GM23338 (cell line): Measurements from ENCODE around the gene SPEM1. TPM values are rescaled to one million over a fixed set of nuclear protein-coding genes. Genes with fewer than 3 reads are reported as not detected.

Source experiments
- ATAC-seq: fragments of 200-7000 bp; cut with Tn5 transposase; 3 replicates; pipeline ENCODE4 v1.9.1; 2020
- DNase-seq: peaks from one replicate; pipeline ENCODE4 v3.0.0-alpha.2; 2015; ENCODE audit warnings: low spot score
- H2AFZ ChIP-seq: fragments of 200-600 bp; sonication (generic); 2 replicates; pipeline ENCODE4 v1.8.0; 2016; ENCODE audit warnings: antibody characterized with exemption, mild to moderate bottlenecking, moderate library complexity
- H3F3A ChIP-seq: fragments of 200-600 bp; sonication (generic); replicated peaks from 2 replicates; pipeline ENCODE4 v1.8.0; 2017; ENCODE audit warnings: antibody characterized with exemption, mixed run types, low read depth
- H3K27ac ChIP-seq: fragments of 200-600 bp; sonication (generic); 2 replicates; pipeline ENCODE4 v1.6.1; 2016; ENCODE audit warnings: low read depth
- H3K27me3 ChIP-seq: fragments of 200-600 bp; sonication (generic); 2 replicates; pipeline ENCODE4 v1.8.0; 2016; ENCODE audit warnings: mild to moderate bottlenecking, mixed run types, moderate library complexity; ENCODE audit not compliant: insufficient read depth
- H3K36me3 ChIP-seq: fragments of 200-600 bp; sonication (generic); 2 replicates; pipeline ENCODE4 v1.8.0; 2016; ENCODE audit warnings: mild to moderate bottlenecking; ENCODE audit not compliant: insufficient read depth
- H3K4me1 ChIP-seq: fragments of 200-600 bp; sonication (generic); 2 replicates; pipeline ENCODE4 v1.8.0; 2016; ENCODE audit warnings: mild to moderate bottlenecking, moderate library complexity; ENCODE audit not compliant: insufficient read depth
- H3K4me2 ChIP-seq: fragments of 200-600 bp; sonication (generic); 2 replicates; pipeline ENCODE4 v1.7.1; 2017; ENCODE audit warnings: mixed run types
- H3K4me3 ChIP-seq: fragments of 200-600 bp; sonication (generic); 2 replicates; pipeline ENCODE4 v1.6.1; 2016; ENCODE audit warnings: mixed run types
- H3K79me2 ChIP-seq: fragments of 200-600 bp; sonication (generic); replicated peaks from 2 replicates; pipeline ENCODE4 v1.8.0; 2017; ENCODE audit warnings: mild to moderate bottlenecking; ENCODE audit not compliant: insufficient read depth
- H3K9me2 ChIP-seq: fragments of 200-600 bp; sonication (generic); 2 replicates; pipeline ENCODE4 v1.8.0; 2017; ENCODE audit not compliant: insufficient read depth
- H4K20me1 ChIP-seq: fragments of 200-600 bp; sonication (generic); replicated peaks from 2 replicates; pipeline ENCODE4 v1.8.0; 2017; ENCODE audit warnings: mild to moderate bottlenecking; ENCODE audit not compliant: insufficient read depth
- H3K27ac Mint-ChIP-seq: 2 replicates; pipeline ENCODE4 v1.8.0; 2020; ENCODE audit warnings: inconsistent platforms, mild to moderate bottlenecking, moderate library complexity, mixed read lengths
- H3K27me3 Mint-ChIP-seq: 3 replicates; pipeline ENCODE4 v1.8.0; 2022; ENCODE audit warnings: low read depth, mild to moderate bottlenecking, moderate library complexity, mixed read lengths, inconsistent platforms; ENCODE audit not compliant: insufficient read depth, poor library complexity
- H3K36me3 Mint-ChIP-seq: 3 replicates; pipeline ENCODE4 v1.8.0; 2021; ENCODE audit warnings: low read depth, mild to moderate bottlenecking, inconsistent platforms, moderate library complexity, mixed read lengths
- H3K4me1 Mint-ChIP-seq: 3 replicates; pipeline ENCODE4 v1.8.0; 2020; ENCODE audit warnings: mild to moderate bottlenecking, inconsistent platforms, mixed read lengths
- H3K4me3 Mint-ChIP-seq: 3 replicates; pipeline ENCODE4 v1.8.0; 2021; ENCODE audit warnings: moderate library complexity, mild to moderate bottlenecking, inconsistent platforms, mixed read lengths
- H3K9me3 Mint-ChIP-seq: 3 replicates; pipeline ENCODE4 v1.8.0; 2020; ENCODE audit warnings: moderate library complexity, mild to moderate bottlenecking, inconsistent platforms, mixed read lengths
- CTCF ChIP-seq, 2 experiments: fragments of 200-600 bp in 1 of 2; sonication (generic) in 1 of 2; conservative IDR thresholded peaks; 2 replicates each; pipeline versions ENCODE4 v1.5.1 to v1.6.1; 2016 to 2017; ENCODE audit warnings: antibody characterized with exemption in 2 of 2, low read depth in 2 of 2, mild to moderate bottlenecking in 2 of 2, moderate library complexity in 1 of 2
- EZH2 ChIP-seq: fragments of 200-600 bp; sonication (generic); IDR thresholded peaks from one replicate; pipeline ENCODE4 v1.8.0; 2017; ENCODE audit warnings: antibody characterized with exemption, mild to moderate bottlenecking, low read depth; ENCODE audit not compliant: unreplicated experiment
- EZH2phosphoT487 ChIP-seq: fragments of 200-600 bp; sonication (generic); IDR thresholded peaks from one replicate; pipeline ENCODE4 v1.8.1; 2018; ENCODE audit warnings: antibody characterized with exemption; ENCODE audit not compliant: unreplicated experiment
- JUNB ChIP-seq: IDR thresholded peaks from one replicate; pipeline ENCODE4 v1.6.1; 2016; ENCODE audit warnings: antibody characterized with exemption; ENCODE audit not compliant: unreplicated experiment
- NANOG ChIP-seq: IDR thresholded peaks from 2 replicates; pipeline ENCODE4 v1.6.1; 2016; ENCODE audit warnings: antibody characterized with exemption, borderline replicate concordance
- STAT1 ChIP-seq: IDR thresholded peaks from one replicate; pipeline ENCODE4 v1.6.1; 2016; ENCODE audit warnings: antibody characterized with exemption; ENCODE audit not compliant: unreplicated experiment
- ZNF114 ChIP-seq: fragments of 250-450 bp; sonication (Bioruptor Pico); IDR thresholded peaks from 2 replicates; pipeline ENCODE4 v1.5.0; 2020; ENCODE audit warnings: mild to moderate bottlenecking, moderate library complexity
- ZNF331 ChIP-seq: fragments of 250-450 bp; sonication (Bioruptor Pico); IDR thresholded peaks from 2 replicates; pipeline ENCODE4 v1.5.0; 2020; ENCODE audit warnings: low read depth, mild to moderate bottlenecking, moderate library complexity
- ZNF462 ChIP-seq: fragments of 250-450 bp; sonication (Bioruptor Pico); IDR thresholded peaks from 2 replicates; pipeline ENCODE4 v1.5.0; 2020; ENCODE audit warnings: mild to moderate bottlenecking, moderate library complexity
- polyA plus RNA-seq: library from polyadenylated mRNA; unstranded; fragments of >200 nt; fragmentation: Nextera tagmentation; extraction: Ambion mirVana; gene quantifications from 2 replicates; pipeline ENCODE4 v1.2.1, GENCODE V29; 2016
- total RNA-seq: library from RNA; depleted of rRNA; stranded (reverse); fragments of >200 nt; shearing (Covaris generic); gene quantifications from 2 replicates; pipeline ENCODE4 v1.2.3, GENCODE V29; 2014

Gene SPEM1
- total and polyA plus RNA-seq, 2 experiments from 2014 or later: not detected

GRCh38 chr17:7419819-7420610, at the start of gene SPEM1 (continued):
- TF ChIP-seq EZH2: no peak

GRCh38 chr17:7370853-7371252, 49.3 kb upstream of the SPEM1 start:
- Histone ChIP-seq H3K4me3 (no peak overlapping the region), H3K4me2 (no peak overlapping the region), H3K9me2 (no peaks in the 10 kb centered on the region), H3K27me3 (no peaks in the 10 kb centered on the region), H3F3A (0 out of 2 replicates have a peak, but pooled peaks cover 5% of the 10 kb centered on the region), H3K4me1 (peaks cover 28% of the 10 kb centered on the region), H3K36me3 (no peaks in the 10 kb centered on the region), H2AFZ (no peak overlapping the region), H4K20me1 (no peaks in the 10 kb centered on the region), H3K27ac (no peak overlapping the region), H3K79me2 (no peaks in the 10 kb centered on the region)
- ATAC-seq: no peak
- Mint-ChIP-seq H3K27ac (no peak overlapping the region), H3K27me3 (peaks cover 6% of the 10 kb centered on the region), H3K4me1 (peaks cover 26% of the 10 kb centered on the region), H3K4me3 (no peak overlapping the region), H3K36me3 (no peaks in the 10 kb centered on the region), H3K9me3 (no peaks in the 10 kb centered on the region)
- TF ChIP-seq EZH2phosphoT487 (no peak), NANOG (no peak)
- DNase-seq: no peak

- Mint-ChIP-seq H3K4me1 (peaks cover 5% of the 10 kb centered on the region; the same call in 2 of the 3 replicates), H3K4me3 (no peak overlapping the region), H3K27ac (no peak overlapping the region), H3K36me3 (peaks cover 3% of the 10 kb centered on the region; the same call in 1 of the 3 replicates), H3K27me3 (peaks cover 4% of the 10 kb centered on the region), H3K9me3 (peaks cover 12% of the 10 kb centered on the region)
- peaks cover 4% of the 10 kb centered on the region for H3K27me3 ChIP-seq
- no peak for TF ChIP-seq JUNB
- no peak for TF ChIP-seq ZNF331 (CRISPR knock-in tag)
- no peak for TF ChIP-seq NANOG
- no peak for TF ChIP-seq EZH2
- no peak for TF ChIP-seq STAT1
- no peak for TF ChIP-seq ZNF462 (CRISPR knock-in tag)
- TF ChIP-seq CTCF (conservative IDR thresholded peaks at IDR 0.05; ENCODE audit: low read depth in 2 of 2): no peak
- no peak for TF ChIP-seq ZNF114
- H3K36me3 ChIP-seq: no peaks in the 10 kb centered on the region
- no peak overlapping the region for H3K4me2 ChIP-seq
- 0 out of 2 replicates have a peak, but pooled peaks cover 3% of the 10 kb centered on the region for H3F3A ChIP-seq
- no peaks in the 10 kb centered on the region for H4K20me1 ChIP-seq
- H3K4me3 ChIP-seq: no peak overlapping the region
- no peaks in the 10 kb centered on the region for H3K9me2 ChIP-seq
- H3K27ac ChIP-seq: no peak overlapping the region
- DNase-seq: no peak
- no peaks in the 10 kb centered on the region for H3K79me2 ChIP-seq
- ATAC-seq: no peak
- peaks cover 2% of the 10 kb centered on the region; the same call in 1 of the 2 replicates for H3K4me1 ChIP-seq
- H2AFZ ChIP-seq: no peak overlapping the region
Measured at GRCh38 chr17:7374353-7374752, 45.8 kb upstream of the SPEM1 start.
